AG08395 (cell line): ENCODE results near the gene CAMSAP1.
A peak's percentile ranks its signal among the peaks of the same experiment; 100 is the strongest.
"Not testable (repeated sequence)": the region's sequence is repeated elsewhere in the genome, so short reads cannot be mapped to it uniquely, and the experiment has no call there.

Source experiments
- DNase-seq: peaks from one replicate; pipeline ENCODE4 v3.0.0; 2012; ENCODE audit warnings: mixed read lengths, low spot score

CAMSAP1 gene

DNA sequence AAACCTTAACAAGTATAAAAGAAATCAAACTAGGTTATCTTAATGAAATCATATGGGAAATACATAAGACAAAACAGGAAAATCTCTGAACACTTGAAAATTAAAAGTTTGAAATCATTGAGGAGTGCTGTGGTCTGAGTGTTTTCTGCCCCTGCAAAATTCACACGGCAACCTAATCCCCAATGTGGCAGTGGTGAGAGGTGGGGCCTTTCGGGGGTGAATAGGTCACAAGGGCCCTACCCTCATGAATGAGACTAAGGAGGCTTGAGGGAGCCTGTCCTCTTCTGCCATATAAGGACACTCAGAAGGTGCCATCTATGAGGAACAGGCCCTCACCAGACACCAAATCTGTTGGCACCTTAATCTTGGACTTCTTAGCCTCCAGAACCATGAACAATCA, 10.7 kb downstream of the CAMSAP1 start:
- DNase-seq, result no peak

- no peak for DNase-seq
Measured at GRCh38 chr9:135896205-135896604, 11.1 kb downstream of the CAMSAP1 start.

DNA sequence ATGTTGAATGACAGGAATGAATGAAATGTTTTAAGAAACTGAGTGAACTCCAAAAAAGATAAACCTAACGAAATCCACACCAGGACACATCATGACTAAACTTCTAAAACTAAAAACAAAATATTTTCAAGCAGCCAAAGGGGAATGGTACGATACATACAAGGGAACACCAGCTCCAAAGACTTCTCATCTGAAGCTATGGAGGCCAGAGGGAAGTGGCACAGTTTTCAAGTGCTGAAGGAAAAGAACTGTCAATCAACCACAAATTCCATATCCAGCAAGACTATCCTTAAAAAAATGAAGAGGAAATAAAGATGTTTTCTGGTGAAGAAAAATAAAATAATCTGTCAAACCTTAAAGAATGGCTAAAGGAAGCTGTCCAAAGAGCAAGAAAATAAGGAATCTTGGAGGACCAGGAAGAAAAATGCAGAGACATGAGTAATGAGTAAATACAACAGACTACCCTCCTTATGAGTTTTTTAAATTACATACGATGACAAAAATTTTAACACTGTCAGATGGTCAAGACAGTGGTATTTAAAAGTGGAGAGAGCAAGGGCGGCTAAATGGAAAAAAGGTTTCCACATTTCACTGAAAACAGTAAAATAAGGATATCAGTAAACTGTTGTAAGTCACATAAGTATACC, 12.0 kb downstream of the CAMSAP1 start:
- DNase-seq, result no peak

GRCh38 chr9:135893104-135893503, 14.2 kb downstream of the CAMSAP1 start:
- DNase-seq, result no peak

DNA sequence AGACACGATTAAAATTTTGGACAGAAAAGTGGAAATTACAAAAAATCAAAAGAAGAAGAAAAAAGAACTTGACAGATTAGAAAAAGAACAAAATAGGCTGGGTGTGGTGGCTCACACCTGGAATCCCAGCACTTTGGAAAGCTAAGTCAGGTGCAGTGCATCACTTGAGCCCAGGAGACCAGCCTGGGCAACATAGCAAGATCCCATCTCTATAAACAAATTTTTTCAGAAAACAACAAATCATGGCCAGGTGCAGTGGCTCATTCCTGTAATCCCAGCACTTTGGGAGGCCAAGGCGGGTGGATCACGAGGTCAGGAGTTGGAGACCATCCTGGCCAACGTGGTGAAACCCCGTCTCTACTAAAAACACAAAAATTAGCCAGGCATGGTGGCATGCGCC, 15.0 kb downstream of the CAMSAP1 start:
- not testable (repeated sequence) for DNase-seq

- no peak for DNase-seq
Measured at GRCh38 chr9:135891027-135891631, 16.2 kb downstream of the CAMSAP1 start.

- no peak for DNase-seq
Measured at GRCh38 chr9:135890190-135891026, 16.9 kb downstream of the CAMSAP1 start.

- DNase-seq, result no peak
Measured at GRCh38 chr9:135889564-135890189, 17.7 kb downstream of the CAMSAP1 start.

DNA sequence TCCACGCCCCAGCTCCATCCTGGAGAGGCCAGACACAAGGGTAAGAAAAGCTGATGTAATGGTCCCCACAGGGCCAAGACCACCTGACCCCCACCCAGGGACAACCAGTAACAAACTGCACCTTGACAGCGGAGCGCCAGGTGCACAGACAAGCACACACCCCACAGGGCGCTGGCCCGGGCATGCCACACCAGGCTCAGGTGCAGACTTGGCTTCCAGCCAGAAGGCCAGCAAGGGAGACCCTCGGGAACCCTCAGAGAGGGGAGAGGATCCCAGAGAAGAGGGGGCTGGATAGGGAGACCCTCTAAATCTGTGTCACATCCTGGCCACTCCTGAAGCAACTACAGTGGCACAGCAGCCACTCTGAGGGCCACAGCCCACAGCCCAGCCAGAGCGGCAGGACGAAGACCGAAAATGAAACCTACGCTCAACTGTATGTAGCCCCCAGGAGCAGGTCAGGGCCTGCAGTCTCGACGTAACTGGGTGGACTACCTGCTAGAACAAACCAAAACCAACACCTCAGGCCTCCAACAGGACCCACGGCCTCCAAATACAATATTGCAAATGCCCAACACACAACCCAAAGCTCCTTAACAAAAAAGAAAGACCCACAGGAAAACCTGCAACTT, 18.5 kb downstream of the CAMSAP1 start:
- DNase-seq, result no peak

DNA sequence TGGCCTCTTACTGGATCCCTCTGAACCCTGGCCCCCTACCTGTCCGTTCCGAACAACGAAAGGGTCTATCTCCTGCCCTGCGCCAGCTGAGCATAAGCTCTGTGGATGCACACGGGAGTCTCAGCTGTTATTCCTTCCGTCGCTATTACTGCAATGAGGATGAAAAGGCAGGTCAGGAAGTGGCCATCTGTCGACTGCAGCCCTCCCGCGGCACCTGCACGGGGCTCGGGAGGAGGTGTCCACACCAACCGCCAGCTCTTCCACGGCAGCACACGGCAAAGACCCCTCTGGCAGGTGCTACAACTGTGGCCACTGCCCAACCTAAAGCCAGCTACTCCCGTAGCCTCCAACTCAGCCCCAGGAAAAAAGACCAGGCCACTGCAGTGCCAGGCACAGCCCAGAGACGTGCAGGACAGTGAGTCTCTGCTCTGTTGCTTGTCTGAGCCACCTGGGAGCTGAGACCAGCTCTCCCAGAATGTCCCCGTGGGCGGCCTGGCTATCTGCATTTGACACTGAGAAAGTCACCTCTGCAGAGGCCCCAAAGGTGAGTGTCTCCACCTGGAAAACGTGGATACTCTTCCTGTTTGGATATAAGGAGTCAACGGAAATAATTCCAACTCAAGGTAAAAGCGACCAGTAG, 19.1 kb downstream of the CAMSAP1 start:
- DNase-seq, result no peak

- no peak for DNase-seq
Measured at GRCh38 chr9:135887585-135888050, 19.7 kb downstream of the CAMSAP1 start.

DNA sequence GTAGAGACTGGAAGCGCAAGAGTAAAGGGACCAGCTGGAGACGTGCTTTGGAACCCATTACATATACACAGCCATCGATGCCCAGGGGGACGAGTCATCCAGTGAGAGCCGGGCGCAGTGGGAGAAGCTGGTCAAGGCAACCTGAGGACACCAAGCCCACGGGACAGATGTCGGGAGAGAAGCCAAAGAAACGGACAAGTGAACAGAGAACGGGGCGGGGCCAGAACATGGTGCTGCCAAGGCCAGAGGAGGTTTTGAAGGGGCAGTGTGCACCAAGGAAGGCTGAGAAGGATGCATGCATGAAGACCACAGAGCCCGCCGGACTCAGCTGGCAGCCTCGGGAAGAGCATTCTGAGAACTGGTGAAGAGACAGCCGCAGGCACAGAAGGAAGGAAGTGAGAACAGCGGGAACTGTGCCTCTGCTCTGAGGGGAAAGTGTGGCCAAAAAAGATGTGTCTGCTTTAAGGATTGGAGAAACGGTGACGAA, 20.3 kb downstream of the CAMSAP1 start:
- DNase-seq, result peak; percentile 26

DNA sequence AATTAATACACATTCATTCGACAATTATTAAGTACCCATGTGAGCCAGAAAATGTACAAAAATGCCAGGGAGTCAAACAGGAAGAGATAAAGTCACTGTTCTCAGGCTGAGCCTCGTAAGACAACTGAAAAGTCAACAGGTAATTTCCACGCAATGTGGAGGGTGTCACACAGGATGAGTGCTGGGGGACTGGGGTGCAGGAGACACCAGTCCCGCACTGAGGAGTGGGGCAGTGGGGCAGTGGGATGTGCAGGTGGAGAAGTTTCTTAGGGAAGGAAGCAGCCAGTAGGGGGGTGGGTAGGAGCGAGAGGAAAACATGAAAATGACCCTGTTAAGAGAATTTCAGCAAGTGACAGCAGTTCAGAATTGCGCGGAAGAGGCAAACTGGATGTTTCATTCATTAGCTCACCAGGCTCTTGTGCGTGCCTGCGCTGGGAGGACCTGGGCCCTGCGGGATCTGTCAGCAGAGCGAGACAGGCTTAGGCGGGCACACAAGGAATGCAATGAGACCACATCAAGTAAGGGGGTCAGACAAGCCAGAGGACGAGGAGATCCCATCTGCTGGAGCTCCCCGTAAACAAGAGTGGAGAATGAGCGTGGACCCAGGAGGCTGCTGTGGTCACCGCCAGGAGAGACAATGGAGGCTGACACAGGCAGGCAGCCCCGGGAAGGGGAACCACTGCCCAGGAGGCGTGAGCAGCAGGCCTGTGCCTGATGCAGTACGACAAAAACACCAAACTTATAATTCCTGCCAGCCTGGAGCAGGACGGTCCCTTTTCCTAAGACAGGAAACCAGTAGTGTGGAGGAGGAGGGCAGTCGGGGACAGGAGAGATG, 21.0 kb downstream of the CAMSAP1 start:
- DNase-seq, result no peak

GRCh38 chr9:135885100-135885853, 22.1 kb downstream of the CAMSAP1 start:
- peak; percentile 48 for DNase-seq

DNA sequence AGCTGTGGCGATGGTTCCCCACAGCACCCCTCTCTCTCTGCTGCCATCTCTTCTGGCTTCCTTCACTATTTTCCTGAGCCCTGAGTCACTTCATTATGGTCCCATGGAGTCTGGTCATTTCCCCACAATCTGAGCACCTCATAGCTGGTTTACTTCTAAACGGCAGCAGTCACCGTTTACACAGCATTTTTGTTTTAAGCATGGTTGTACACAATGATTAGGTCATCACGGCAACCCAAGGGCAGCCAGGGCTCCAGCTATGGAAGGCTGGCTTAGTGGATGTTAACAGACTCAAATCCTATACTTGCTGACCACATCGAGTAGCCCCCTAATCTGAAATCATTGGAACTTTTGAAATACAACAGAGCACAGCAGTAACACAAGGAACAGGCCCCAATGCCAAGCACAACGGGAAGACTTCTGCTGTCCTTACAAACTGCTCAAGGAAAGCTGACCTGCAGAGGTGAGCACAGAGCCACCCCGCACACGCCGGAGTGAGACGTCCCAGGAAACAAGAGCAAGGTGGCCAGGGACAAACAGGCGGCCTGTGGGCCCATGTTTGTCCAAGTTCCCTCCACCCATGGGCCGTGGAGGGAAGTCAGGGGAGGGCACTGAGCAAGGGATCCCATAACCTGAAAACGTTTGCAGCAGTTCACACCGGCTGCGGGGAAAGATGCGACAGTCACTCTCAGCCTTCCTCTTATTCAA, 22.9 kb downstream of the CAMSAP1 start:
- DNase-seq, result peak; percentile 30

DNA sequence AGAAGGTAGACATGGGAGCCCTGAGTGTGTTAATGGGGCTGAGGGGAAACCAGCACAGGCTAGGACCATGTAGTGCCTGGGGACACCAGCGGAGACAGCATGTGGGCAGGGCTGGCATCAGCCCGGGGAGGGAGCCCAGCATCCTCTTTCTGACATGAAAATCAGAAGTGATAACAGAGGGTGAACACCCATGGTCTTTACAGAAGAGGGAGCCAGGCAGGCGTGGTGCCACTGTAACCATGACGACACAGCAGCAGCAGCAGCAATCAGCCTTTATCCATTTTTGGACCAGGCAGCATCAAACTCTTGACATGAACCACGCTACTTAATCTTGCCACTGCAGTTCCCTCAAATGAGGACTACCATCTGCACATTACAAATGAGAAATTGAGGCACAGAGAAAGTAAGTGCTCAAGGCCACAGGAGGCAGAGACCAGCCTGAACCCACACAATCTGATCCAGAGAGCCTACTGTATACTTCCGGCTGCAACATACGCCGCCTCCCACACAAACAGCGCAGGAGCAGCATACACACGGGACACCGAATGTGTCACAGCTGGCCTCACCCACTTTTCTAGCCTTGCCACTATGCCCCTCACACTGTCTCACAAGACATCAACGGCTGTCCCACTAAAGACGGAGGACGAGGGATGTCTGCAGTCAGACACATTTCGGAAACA, 23.8 kb downstream of the CAMSAP1 start:
- no peak for DNase-seq

- no peak for DNase-seq
Measured at GRCh38 chr9:135882011-135882410, 25.3 kb downstream of the CAMSAP1 start.

- no peak for DNase-seq
Measured at GRCh38 chr9:135880438-135880837, 26.9 kb downstream of the CAMSAP1 start.
